HG03354 (cell line): ENCODE measurements around the gene APOBEC4.

ENCODE experiments used
- ATAC-seq: cut with Tn5 transposase; IDR thresholded peaks from one replicate; pipeline ENCODE4 v1.9.1; 2021; ENCODE audit warnings: mild to moderate bottlenecking; ENCODE audit not compliant: unreplicated experiment, poor library complexity, severe bottlenecking

Gene APOBEC4

DNA sequence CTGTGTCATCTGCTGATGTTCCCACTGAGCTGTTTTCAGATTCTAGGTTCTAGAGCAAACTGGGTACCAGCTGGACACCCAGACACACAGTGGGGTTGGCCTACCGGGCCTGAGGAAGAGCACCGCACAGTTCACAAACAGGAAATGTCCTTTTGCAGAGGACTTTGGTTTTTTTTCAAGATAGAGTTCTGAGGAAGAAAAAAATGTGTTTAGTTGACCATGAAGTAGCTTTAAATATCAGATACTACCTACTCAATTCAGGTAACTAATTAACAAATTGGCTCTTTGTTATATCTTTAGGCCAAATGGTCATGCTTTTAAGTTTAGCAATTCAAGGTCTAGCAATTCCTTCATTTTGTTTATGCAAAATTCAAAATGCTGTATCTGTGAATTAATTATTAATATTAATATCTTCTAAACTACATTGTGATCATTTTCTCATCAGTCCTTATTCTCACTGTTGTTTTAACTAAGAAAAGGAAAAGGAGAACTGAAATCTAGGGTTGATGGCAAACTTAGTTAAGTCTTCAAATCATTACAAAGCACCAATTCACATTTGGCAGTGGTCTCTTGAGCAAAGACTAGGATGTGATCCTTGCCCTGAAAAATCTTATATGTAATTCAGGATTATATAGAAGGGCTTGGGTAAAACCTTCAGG, 45.7 kb downstream of the APOBEC4 start:
- peak; percentile 63 for ATAC-seq

DNA sequence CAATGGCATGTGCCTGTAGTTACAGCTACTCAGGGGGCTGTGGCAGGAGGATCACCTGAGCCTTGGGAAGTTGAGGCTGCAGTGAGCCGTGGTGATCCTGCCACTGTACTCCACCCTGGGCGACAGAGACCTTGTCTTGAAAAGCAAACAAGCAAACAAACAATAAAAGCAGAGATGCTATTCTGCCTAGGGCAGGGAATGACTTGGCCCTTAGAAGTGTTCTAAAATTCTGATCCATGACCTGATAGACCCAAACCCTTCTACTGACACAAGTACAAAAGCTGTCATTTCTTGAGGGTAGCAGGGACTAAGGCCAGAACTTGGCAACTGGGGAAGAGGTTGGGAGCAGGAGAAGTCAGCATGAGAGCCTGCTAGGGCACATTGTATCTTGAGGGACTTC, 47.2 kb downstream of the APOBEC4 start:
- no peak for ATAC-seq

DNA sequence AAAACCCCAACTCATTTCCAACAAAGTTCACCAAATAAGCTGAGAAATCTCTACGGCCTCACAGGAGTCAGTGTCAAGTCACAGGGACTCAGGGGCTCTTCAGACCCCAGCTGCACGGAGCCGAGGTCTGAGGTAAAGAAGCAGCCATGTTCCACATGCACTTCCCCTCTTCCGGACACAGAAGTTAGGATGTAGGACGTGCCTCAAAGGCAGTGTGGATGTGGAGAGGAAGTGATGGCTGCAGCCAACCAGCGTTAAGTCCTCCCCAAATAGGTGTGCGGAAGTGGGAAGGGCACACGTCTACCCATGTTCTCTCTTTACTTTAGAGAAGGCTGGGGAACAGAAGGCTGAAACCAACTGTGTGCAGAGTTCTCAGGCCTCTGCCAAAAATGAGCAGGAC, 48.3 kb downstream of the APOBEC4 start:
- no peak for ATAC-seq

DNA sequence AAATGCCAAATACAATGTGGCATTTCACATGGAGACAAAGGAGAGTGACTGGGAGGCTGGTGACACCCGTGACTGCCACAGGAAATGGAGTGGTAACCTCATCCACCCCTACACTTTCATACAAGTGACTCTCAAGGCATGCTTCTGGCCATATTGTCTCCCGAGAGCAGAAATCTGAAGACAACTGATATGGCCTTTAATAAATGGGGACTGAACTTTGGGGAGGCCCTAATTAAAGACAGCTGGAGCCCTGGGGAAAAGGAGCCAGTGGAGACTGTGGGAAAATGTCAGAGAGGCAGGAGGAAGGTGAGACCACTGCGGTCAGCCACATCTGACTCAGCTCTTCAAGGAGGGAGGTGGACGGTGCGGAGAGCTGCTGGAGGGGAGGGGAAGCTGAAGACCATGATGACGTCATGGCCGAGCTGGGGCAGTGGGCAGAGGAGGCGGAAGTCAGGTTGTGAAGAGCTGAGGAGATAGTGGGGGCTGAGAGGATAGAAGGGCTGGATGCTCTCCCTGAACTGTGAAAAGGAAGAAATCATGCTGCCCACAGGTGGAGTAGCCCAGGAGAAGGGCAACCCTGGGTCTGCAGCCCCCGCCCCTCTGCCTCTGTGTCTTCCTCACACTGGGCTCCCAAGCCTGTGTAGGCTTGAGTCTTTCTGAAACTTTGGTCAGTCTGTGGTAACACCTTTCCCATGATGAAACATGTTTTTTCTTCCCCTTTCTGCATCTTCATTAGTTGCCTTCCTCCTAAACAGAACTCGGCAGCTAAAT, 48.9 kb downstream of the APOBEC4 start:
- no peak for ATAC-seq

DNA sequence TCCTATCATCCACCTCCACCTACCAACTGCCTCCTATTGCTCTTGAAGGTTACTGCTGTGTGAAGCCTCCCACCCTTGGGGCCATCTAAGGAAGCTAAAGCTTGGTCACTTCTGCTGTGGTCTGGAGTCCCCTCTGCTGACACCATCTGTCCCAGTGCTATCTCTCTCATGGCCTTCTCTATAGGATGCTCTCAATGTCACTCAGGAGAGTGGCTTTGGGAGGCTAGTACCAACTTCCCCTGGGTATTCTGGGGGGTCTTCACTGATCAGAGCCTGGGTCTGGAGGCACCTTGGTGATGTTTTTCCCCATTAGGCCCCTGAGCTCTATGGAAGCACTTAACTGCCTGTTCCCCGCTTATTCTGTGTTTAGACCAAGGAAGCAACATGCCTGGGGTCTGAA, 50.6 kb downstream of the APOBEC4 start:
- no peak for ATAC-seq

DNA sequence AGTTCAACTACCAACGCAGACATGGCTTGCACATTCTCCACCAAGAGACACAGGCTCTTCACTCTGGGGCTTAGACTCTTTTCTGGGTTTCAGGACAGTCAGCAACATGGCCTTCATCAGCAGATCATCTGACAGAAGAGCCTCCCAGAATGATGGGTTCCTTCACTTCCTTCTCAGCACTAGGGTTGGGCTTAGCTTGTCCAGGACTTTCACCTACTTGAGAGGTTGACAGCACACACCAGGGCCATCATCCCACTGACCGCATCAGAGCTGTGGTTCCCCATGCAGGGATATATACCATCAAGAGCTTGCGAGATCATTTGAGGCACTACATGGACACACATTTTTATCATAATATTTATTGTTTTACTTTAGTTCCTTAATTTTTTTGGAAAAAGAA, 52.5 kb downstream of the APOBEC4 start:
- no peak for ATAC-seq

DNA sequence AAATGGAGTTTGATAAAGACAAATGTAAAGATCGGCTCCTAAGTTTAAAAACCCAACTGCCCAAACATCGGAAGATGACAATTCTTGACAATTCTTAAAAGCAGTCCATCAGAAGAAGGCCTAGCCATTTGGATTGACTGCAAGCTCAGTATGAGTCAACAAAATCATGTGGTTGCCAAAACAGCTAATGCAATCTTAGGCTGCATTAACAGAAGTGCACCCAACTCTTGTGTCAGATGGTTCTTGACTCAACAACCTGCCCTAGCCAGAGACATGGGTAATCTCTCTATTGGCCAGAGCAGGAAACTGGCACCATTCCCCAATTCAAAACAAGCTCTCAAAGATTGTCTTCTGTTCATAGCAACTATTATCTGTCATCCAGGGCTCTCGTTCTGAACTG, 53.0 kb downstream of the APOBEC4 start:
- ATAC-seq, result no peak

DNA sequence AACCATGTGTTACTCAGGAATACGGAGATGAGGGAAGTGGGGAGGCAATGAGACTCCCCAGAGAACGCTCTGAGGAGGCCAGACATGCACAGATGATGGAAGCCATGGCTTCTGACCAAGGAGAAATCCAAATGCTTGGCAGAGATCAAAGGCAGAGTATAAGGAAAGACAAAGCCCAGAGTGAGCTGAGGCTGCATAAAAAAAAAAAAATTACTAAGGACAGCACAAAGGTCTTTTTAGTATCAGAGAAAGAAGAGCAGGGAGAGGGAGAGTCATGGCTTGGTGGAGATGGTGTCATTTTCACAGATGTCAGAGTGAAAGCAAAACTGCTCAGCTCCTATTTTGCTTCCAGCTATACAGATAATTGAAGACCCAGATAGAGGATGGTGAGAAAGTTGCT, 54.7 kb downstream of the APOBEC4 start:
- peak; percentile 75 for ATAC-seq

DNA sequence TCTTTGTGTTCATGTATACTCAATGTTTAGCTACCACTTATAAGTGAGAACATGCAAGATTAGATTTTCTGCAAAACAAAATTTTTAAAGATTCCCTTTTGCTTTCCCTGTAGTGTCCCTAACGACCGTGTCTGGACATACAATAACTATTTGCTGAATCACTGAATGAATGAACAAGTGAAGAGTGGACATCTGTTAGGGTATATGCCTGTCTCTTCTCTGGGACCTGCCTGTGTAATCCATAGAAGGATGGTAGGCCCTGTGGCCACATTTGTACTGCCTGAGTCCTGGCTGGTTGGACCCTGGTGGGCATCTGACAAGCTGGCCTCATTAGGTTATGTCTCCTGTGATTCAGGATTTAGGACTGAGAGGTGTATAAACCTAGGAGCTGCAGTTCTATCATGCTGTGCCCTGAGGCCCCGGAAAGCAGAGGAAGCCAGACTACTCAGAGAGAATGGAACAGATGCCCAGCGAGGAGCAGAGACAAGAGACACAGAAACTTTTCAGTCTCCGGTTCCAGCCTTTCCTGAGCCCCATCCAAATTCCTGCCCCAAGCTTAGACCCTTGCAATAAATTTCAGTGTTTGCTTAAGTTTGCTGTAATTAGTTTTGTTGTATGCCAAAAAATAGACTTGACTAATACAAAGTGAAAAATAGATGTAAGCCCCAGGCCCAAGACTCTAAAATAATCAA, 55.3 kb downstream of the APOBEC4 start:
- no peak for ATAC-seq

DNA sequence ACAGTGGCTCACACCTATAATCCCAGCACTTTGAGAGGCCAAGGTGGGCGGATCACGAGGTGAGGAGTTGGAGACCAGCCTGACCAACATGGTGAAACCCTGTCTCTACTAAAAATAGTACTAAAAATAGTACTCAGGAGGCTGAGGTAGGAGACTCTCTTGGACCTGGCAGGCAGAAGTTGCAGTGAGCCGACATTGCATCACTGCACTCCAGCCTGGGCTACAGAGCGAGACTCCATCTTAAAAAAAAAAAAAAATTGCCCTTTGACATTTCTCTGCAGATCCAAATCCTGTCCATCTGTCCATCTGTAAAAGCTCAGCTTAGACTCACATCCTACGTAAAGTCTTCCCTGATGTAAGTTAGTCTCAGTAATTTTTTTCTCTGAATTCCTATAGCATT, 56.6 kb downstream of the APOBEC4 start:
- no peak for ATAC-seq
